Measurements from ENCODE around the gene AP2A1.

DNA sequence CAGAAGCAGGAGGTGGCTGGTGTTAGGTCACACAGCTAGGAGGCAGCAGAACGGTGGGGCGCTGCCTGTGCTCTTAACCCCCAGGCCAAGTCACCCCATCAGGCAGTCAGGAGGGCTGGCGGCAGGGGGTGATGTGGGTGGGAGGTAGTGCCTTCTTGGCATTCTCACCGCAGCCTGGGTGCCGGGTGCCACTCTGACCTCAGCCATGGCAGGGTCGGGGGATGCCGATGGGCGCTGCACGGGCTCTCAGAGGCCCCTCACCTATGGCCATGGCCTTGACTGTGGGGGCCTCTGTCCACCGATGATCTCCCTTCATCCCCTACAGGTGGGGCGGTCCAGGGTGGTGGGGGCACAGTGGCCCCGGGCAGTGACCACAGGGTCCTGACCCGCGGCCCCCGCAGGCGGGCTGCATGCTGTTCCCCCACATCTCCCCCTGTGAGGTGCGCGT lies 89.8 kb downstream of the AP2A1 start:
- TF ChIP-seq, protein P1, sequence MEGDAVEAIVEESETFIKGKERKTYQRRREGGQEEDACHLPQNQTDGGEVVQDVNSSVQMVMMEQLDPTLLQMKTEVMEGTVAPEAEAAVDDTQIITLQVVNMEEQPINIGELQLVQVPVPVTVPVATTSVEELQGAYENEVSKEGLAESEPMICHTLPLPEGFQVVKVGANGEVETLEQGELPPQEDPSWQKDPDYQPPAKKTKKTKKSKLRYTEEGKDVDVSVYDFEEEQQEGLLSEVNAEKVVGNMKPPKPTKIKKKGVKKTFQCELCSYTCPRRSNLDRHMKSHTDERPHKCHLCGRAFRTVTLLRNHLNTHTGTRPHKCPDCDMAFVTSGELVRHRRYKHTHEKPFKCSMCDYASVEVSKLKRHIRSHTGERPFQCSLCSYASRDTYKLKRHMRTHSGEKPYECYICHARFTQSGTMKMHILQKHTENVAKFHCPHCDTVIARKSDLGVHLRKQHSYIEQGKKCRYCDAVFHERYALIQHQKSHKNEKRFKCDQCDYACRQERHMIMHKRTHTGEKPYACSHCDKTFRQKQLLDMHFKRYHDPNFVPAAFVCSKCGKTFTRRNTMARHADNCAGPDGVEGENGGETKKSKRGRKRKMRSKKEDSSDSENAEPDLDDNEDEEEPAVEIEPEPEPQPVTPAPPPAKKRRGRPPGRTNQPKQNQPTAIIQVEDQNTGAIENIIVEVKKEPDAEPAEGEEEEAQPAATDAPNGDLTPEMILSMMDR (IDR thresholded peaks at IDR 0.05; ENCODE audit: low read depth, low read length) = no peak
- TF ChIP-seq EZH2phosphoT487 (IDR thresholded peaks at IDR 0.05; ENCODE audit: low read depth) = no peak
